OCI-LY7 (cell line): Measurements from ENCODE around the gene ZFYVE28.

Experiments
- EZH2phosphoT487 ChIP-seq: fragments of 200-600 bp; sonication (generic); IDR thresholded peaks from 2 replicates; pipeline ENCODE4 v1.6.1; 2018; ENCODE audit warnings: low read depth, borderline replicate concordance, mild to moderate bottlenecking, mixed run types, antibody characterized with exemption, low read length, moderate library complexity, mixed read lengths
- TF ChIP-seq, protein P1 (sequence below): fragments of 200-600 bp; sonication (generic); conservative IDR thresholded peaks from 2 replicates; pipeline ENCODE4 v1.5.1; 2014; ENCODE audit warnings: mild to moderate bottlenecking, antibody characterized with exemption, low read length, moderate library complexity, mixed read lengths

DNA sequence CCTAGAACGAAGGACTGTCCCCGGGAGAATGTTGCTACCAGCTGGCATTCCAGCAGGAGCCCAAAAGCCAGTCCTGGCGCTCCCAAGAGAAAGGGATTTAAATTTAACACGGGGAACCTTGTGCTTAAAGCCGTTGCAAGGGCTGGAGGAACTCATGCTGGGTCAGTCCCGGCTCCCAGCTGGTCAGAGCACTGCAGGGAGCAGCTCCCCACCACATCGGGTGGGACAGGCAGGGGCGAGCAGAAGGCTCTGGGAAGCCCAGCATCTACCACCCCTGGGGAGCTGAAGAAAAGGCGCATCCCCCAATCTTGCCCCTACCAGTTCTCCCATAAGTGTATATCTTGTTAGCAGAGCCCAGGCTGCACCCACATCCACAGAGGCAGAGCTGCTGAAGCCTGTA, 16.0 kb upstream of the ZFYVE28 start:
- TF ChIP-seq, protein P1, sequence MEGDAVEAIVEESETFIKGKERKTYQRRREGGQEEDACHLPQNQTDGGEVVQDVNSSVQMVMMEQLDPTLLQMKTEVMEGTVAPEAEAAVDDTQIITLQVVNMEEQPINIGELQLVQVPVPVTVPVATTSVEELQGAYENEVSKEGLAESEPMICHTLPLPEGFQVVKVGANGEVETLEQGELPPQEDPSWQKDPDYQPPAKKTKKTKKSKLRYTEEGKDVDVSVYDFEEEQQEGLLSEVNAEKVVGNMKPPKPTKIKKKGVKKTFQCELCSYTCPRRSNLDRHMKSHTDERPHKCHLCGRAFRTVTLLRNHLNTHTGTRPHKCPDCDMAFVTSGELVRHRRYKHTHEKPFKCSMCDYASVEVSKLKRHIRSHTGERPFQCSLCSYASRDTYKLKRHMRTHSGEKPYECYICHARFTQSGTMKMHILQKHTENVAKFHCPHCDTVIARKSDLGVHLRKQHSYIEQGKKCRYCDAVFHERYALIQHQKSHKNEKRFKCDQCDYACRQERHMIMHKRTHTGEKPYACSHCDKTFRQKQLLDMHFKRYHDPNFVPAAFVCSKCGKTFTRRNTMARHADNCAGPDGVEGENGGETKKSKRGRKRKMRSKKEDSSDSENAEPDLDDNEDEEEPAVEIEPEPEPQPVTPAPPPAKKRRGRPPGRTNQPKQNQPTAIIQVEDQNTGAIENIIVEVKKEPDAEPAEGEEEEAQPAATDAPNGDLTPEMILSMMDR = no peak
- TF ChIP-seq EZH2phosphoT487 = no peak
